ENCODE data around the gene RIC1. TPM values are rescaled to one million over a fixed set of nuclear protein-coding genes. Genes with fewer than 3 reads are reported as not detected.
"Not testable (repeated sequence)": the region's sequence is repeated elsewhere in the genome, so short reads cannot be mapped to it uniquely, and the experiment has no call there.

RIC1 gene
- total RNA-seq, 1 donor from 2014 or later = 23.6 TPM

DNA sequence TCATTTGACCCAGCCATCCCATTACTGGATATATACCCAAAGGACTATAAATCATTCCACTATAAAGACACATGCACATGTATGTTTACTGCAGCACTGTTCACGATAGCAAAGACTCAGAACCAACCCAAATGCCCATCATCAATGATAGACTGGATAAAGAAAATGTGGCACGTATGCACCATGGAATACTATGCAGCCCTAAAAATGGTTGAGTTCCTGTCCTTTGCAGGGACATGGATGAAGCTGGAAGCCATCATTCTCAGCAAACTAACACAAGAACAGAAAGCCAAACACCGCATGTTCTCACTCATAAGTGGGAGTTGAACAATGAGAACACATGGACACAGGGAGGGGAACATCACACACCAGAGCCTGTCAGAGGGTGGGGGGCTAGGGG, 154.5 kb downstream of the RIC1 start:
- not testable (repeated sequence) for FAIRE-seq

DNA sequence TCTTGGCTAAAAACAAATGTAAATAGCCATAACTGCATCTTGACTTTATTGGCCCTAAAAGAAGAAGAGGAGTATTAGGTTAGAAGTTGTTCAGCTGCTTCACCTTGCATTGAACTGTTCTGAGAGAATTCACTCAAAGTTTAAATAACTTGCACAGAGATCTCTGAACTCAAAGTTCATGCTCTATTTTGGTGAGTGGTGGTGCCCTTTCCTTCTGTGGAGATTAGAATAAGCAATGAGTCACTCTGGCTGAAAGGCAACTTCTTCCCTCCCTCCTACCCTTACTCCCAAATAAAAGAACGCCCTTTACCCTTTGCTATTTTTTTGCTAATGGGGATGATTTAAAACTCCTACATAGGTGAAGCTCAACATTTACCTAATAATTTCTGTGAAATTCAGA, 155.1 kb downstream of the RIC1 start:
- DNase-seq (ENCODE audit: low spot score in 2 of 2) = no peak
- no peak for FAIRE-seq

More for the DNA sequence above, 154.5 kb downstream of the RIC1 start:
- DNase-seq (ENCODE audit: low spot score in 2 of 2) = not testable (repeated sequence)

DNA sequence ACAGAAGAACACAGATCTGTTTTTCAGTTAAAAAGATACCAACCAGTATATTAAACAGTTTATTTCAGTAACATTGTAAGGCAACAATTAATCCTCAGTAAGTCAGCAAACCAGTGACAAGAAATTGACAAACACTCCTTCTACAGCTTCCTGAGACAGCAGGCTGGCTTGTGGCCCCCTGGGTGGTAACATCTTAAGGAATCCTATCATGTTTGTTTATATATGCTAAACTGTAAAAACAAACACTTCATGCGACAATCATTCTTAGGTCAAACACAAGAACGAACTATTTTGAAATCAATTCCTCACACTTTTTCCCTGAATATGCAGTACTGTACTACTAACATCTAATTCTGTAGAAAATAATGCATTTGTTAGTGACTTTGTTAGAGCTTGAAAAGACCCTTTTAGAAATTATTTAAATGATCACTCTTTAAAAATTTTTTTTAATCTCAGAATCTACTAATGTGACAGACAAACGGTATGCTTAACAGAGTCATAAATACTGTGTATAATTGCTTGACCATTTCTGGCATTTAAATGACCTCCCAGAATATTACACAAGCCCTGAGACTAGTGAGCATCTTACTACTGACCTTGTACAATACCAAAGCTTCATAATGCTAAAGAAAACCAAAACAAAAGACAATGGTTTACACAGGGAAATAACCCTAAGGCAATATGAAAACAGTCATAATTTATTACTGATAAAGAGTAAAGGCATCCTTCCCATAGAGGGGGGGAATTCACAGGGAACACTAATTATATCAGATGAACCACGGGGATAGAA, 155.8 kb downstream of the RIC1 start:
- FAIRE-seq (no peak), DNase-seq (ENCODE audit: low spot score in 2 of 2) (no peak)

DNA sequence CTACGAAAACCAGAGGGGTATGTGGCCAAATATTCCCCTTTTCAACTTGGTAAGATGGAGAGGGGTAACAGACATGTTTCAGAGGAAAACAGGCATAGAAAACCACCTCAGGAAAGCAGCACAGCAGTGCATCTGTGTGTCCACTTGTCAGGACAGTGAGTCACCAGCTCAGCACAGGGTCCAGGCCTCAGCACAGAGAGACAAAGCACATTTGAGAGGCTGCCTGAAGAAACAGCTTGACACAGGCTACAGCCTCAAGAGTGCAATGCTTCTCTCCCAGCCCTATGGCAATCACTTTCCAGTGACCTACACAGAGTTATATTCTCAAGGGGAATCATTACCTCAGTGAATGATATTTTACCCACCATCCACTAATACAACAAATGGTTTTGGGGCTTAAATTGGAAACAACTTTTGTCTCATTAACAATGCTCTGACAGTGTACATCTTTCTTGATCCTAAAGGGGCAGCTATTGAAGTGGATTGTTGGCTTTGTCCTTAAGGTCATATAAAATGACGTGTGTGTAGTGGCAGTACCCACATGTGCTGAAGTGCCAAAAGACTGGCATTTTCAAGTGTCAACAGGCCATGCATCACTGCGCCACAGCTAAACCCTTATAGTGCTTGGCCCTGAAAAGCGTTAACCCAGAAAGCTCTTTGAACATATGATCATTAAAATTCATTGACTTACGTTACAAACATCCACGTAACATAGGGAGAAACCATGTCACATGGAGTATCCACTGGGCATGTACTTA, 157.6 kb downstream of the RIC1 start:
- FAIRE-seq (no peak), DNase-seq (ENCODE audit: low spot score in 2 of 2) (peak in 1 of 2 donors; percentile 11)

DNA sequence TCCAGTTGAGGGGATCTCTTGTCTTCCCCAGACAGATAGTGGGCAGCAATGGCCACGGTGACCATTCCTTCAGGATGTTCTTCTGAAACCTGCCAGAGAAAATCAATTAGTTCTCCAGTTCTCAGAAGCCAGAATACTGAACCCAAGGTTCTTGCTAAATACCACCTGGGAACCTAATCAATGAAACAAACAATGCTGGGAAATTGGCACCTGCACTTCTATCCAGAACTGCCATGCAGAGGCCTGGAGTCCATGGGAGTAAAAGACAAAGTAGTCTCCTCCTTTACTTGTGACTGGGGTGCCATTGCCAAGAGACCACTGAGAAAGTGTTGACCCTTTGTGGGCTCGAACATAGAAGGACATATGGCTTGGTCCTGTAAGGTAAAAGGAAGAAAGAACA, 158.3 kb downstream of the RIC1 start:
- no peak for DNase-seq (ENCODE audit: low spot score in 2 of 2)
- no peak for FAIRE-seq

DNA sequence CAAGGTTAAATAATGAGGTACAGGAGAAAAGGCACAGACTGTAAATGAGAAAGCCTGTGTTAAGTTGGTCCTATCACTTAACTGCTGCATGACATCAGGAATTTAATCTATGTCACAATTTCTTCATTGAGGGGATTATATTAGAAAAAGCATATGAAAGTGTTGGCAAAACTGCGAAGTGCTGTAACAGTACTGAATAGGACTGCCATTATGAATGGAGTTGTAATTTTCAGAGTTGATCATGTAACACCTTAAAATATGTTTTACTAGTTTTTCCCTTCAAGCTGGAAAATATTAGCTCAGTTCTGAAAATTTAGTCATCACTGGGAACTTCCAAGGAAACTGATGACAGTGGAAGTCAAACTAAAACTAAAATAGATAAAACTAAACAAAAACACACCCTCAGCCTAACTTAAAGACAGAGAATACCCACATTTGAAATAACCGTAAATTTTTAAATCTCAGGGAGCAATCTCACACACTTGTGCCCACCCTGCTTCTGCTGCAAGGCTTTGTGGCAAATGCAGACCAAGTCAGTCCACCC, 158.9 kb downstream of the RIC1 start:
- FAIRE-seq = no peak

DNA sequence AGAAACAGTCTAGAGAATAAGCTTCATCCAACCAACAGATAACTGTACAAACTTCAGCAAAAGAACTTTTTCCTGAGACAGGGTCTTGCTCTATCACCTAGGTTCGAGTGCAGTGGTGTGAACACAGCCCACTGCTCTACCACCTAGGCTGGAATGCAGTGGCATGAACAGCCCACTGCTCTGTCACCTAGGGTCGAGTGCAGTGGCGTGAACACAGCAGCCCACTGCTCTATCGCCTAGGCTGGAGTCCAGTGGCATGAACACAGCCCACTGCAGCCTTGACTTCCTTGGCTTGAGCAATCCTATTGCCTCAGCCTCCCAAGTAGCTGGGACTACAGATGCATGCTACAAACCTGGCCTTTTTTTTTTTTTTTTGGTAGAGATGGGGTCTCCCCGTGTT, 160.6 kb downstream of the RIC1 start:
- no peak for DNase-seq (ENCODE audit: low spot score in 2 of 2)
- FAIRE-seq = no peak

More for the DNA sequence above, 158.9 kb downstream of the RIC1 start:
- no peak for DNase-seq (ENCODE audit: low spot score in 2 of 2)

DNA sequence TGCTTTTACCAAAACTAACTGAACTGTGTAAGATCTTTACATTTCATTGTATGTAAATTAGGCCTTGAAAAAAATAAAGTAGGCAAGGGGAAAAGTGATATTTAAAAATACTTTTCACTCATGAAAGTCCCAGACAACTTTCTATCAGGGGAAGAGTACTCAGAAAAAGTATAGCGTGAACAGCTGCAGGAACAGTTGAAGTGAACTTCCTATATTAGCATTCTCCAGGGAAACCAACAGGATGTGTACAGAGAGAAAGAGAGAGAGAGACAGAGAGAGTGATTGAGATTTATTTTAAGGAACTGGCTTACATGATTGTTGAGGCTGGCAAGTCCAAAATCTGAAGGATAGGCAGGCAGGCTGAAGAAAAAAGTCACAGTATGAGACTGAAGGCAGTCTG, 162.0 kb downstream of the RIC1 start:
- DNase-seq (ENCODE audit: low spot score in 2 of 2) (no peak), FAIRE-seq (no peak)

DNA sequence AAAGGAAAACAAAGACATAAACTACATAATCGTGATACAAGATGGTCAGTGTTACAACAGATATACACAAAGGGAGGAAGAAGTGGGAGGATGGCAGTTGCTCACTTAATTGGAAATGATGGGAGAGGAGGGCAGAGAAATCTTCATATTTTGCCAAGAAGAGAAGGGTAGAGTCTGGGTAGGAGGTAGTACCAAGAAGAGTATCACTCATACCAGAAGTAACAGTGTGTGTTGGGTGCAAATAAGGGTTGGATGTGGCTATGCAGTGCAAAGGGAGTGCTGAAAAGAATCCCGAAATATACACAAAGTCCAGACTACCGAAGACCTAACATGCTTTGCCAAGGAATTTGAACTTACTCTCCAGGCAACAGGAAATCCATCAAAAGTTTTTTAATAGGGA, 163.0 kb downstream of the RIC1 start:
- DNase-seq (ENCODE audit: low spot score in 2 of 2) (no peak), FAIRE-seq (no peak)

DNA sequence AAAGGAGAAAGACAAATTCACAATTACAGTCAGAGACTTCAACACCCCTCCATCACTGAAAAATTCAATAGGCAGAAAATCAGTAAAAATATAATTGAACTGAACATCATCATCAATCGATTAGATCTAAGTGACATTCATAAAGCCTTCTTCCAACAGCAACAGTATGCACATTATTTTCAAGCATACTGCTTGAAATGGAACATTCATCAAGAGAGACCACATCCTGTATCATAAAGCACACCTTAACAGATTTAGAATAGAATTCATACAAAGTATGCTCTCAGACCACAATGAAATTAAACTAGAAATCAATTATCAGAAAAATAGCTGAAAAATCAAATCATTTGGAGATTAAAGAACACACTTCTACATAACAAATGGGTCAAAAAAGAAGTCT, 164.9 kb downstream of the RIC1 start:
- no peak for DNase-seq (ENCODE audit: low spot score in 2 of 2)
- FAIRE-seq = no peak

DNA sequence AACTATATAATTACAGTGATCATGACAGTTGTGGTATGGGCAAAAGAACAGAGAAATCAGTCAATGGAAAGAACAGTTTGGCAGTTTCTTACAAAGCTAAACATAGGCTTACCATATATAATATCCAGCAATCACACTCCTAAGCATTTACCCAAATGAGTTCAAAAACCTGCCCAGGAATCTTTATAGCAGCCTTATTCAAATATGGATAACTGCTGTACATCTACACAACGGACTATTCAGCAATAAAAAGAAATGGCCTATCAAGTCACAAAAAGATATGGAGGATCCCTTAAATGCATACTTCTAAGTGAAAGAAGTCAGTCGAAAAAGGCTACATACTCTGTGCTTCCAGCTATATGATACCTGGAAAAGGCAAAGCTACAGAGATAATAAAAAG, 167.4 kb downstream of the RIC1 start:
- FAIRE-seq = no peak

DNA sequence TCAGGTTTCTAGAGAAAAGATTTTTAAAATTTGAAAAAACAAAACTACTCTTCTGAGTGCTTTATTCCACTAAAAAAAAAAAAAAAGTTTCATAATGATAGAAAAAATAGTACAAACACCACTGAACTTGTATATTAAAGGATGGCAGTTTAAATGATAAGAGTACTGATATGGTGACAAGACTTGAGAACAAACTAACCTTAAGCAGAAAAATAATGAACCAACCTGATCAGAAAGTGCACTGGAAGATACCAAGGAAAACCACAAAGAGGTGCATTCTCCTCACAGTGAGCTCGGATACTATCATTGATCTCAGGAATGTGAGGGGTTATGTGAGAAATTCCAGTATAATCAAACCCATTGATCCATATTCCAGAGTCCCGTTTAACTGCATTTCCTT, 169.7 kb downstream of the RIC1 start:
- DNase-seq (ENCODE audit: low spot score in 2 of 2) (no peak), FAIRE-seq (no peak)

More for the DNA sequence above, 167.4 kb downstream of the RIC1 start:
- no peak for DNase-seq (ENCODE audit: low spot score in 2 of 2)

DNA sequence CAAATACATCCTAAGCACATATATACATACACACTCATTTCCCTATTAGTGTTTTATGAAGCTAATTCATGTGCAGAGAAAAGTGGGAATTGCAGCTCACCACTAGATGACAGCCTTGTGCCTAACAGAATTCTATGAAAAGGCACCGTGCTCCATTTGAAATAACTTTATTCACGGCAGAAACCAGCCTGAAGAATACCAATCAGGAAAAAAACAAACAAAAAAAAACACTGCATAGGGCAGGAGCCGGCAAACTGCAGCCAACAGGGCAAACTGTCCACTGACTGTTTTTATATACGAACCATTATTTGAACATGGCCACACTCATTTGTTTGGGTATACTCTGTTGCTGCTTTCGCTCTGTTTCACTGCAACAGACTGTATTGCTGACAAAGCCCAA, 170.4 kb downstream of the RIC1 start:
- DNase-seq (ENCODE audit: low spot score in 2 of 2) = peak; percentile 12 to 34
- peak; percentile 66 for FAIRE-seq

DNA sequence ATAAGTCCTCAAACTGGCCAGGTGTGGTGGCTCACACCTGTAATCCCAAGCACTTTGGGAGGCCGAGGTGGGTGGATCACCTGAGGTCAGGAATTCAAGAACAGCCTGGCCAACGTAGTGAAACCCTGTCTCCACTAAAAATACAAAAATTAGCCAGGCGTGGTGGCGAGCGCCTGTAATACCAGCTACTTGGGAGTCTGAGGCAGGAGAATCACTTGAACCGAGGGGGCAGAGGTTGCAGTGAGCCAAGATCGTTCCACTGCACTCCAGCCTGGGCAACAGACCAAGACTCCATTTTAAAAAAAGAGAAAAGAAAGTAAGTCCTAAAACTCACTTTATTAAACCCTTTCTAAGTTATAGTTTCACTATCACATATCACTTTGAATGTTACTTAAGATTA, 171.5 kb downstream of the RIC1 start:
- not testable (repeated sequence) for DNase-seq (ENCODE audit: low spot score in 2 of 2); FAIRE-seq

DNA sequence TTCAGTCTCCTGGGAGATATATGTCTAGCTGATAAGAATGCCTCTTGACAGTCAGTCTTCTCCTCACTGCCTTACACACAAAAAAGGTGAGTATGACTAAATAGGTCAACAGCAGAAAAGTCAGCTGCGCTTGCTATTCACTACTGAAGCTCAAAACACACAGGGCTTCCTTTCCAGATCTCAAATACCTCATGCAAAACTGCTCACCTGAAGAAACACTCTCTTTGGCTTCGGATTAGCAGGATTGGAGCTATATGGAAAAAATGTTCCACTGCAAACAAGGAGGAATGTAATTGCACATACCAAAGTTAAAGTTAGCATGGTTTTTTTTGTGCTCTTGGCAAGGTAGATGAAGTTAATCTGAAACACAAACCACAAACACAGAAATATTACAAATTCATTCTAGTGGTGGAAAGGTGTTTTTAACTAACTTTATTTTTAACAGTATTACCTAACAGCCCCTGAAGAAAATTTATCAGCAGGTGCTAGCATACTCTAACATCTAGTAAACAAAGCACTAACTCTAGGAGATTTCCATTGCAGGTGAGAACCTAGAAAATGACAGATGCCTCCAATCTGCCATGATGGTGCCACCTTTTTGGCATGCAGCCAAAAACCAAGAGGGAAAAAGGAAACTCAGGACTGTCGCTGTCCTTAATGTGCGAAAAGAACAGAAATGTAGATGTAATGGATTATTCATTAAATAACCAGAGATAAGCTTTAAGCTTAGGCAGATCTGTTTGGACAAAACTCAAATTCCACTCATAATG, 172.2 kb downstream of the RIC1 start:
- DNase-seq (ENCODE audit: low spot score in 2 of 2) = no peak
- no peak for FAIRE-seq

DNA sequence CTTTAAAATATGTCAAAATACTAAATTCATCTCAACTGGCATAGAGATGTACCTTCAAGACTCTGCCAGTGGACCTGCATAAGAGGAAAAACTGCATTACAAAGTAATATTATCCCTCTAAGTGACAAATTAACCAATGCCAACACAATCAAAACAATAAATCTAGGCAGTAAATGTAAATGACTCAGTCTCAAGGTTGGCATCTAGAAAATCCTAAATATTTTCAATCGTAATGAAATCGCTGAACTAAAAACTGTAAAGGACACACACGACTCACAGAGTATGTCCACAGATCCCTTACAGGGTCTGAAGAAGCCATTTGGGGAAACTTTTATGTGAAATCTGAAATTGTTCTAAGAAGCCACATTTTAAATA, 172.8 kb downstream of the RIC1 start:
- no peak for DNase-seq (ENCODE audit: low spot score in 2 of 2)
- FAIRE-seq = no peak

DNA sequence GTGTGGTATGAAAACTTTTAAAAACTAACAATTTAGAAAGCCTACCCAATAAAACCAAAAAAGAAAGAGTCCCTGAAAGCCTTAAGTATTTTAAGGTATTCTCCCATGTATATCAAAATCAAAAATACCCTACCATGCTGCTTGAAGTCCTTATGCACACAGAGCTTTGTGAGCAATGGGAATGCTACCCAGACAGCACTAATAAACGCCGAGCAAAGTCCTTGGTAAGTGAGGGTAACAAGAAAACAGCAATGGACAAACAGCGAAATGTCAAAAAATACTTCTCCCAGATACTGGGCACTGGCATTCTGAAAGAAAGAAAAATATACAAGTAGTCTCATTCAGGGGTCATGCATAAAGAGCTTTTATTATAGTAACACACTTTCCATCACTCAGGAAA, 176.6 kb downstream of the RIC1 start:
- DNase-seq (ENCODE audit: low spot score in 2 of 2) (no peak), FAIRE-seq (no peak)

DNA sequence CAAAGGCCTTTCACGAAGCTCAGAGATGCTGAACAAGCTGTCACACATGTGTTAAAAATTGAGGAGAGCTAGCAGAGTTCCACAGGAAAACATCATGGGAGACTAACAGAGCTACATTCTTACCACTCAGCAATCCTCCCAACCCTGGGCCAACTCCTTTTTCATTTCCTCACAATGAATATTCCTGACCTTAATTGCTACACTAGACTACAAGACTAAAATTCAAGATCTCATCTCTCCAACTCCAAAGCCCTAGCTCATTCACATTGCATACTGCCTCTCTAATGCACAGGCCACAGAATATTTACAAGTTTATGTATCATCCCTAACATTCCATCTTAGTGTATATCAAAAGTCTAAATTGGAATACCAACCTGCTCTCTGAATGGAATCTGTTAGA, 182.8 kb downstream of the RIC1 start:
- FAIRE-seq (no peak), DNase-seq (ENCODE audit: low spot score in 2 of 2) (no peak)

DNA sequence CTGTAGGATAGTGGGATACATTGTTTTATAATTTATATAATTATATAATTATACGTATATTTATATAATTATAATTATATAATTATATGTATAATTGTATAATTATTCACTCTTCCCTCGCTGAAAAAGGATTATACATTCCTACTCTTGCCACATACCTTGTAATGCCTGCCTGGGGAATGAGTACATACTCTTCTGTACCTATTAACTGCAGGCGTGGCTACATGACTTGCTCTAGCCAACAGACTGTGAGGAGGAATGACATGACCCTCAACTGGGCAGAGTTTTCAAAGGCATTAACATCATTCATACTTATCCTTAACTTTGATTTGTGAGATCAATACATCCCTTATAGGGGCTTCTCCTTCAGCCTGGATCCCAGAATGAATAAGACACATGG, 184.9 kb downstream of the RIC1 start:
- no peak for FAIRE-seq
- no peak for DNase-seq (ENCODE audit: low spot score in 2 of 2)

DNA sequence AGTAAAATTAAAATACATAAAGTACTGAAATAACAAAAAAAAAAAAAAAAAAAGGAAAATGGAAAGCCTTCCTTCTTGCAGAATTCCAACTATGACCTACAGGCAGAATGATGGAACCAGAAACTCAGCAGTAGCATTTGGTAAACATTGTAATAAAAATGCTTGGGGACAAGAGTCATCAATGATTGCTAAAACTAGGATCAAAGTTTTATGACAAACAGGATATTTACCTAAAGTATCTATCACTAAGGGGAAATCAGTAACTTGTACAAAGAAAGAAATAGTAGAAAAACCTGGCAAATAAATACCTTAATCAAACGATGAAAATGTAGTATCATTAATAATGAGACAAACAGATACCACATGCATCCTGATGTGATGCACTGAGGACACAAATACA, 186.6 kb downstream of the RIC1 start:
- FAIRE-seq (no peak), DNase-seq (ENCODE audit: low spot score in 2 of 2) (no peak)

DNA sequence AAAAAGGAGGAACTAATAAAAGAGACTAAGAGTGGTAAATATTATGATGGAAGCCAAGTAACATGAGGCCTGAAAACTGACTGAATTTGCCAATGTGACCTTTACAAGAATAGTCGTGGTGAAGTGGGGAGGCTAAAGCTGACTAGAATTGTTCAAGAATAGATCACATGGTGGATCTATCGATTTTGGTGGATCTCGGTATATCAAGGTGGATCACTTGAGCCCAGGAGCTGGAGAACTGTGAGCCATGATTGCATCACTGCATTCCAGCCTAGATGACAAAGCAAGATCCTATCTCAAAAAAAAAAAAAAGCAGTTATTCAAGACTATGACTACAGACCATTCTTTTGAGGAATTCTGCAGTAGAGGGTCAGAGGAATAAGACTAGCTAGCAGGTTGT, 189.0 kb downstream of the RIC1 start:
- DNase-seq (ENCODE audit: low spot score in 2 of 2) (no peak), FAIRE-seq (no peak)

Data from frontal cortex (tissue), 4 donors.